IMR-90 (cell line): ENCODE data around the gene GGT1. TPM values are rescaled to one million over a fixed set of nuclear protein-coding genes. Genes with fewer than 3 reads are reported as not detected.

Experiments
- ATAC-seq: fragments of 200-7000 bp; cut with Tn5 transposase; 2 replicates; pipeline ENCODE4 v1.9.1; 2020; ENCODE audit warnings: low read depth, mild to moderate bottlenecking, moderate library complexity
- BruUV-seq: library from RNA; stranded (reverse); fragments of 400-500 nt; replicated peaks from 2 replicates; lab custom pipeline; 2021; lab: Mats Ljungman, UMichigan
- CTCF ChIA-PET: fragments of 300-600 bp; formaldehyde crosslinking; extraction: SDS; loops from one replicate; lab custom pipeline; 2021; ENCODE audit warnings: antibody characterized with exemption; lab: Yijun Ruan, JAX
- POLR2A ChIA-PET: fragments of 300-600 bp; sonication (Branson Sonifier 250); formaldehyde crosslinking; loops from one replicate; lab custom pipeline; 2022; ENCODE audit warnings: antibody characterized with exemption; ENCODE audit not compliant: unreplicated experiment; lab: Charles Lee
- DNase-seq: peaks from one replicate; pipeline ENCODE4 v3.0.0; 2013
- H2AFZ ChIP-seq: replicated peaks from 2 replicates; pipeline ENCODE3; 2013; ENCODE audit warnings: low read length, mild to moderate bottlenecking; ENCODE audit not compliant: poor library complexity
- H2AK5ac ChIP-seq: 2 replicates; pipeline ENCODE4 v1.6.1; 2013; ENCODE audit warnings: low read depth, low read length, inconsistent platforms
- H2AK9ac ChIP-seq: replicated peaks from 2 replicates; pipeline ENCODE3; 2013; ENCODE audit warnings: mild to moderate bottlenecking, low read depth, low read length, moderate library complexity; ENCODE audit not compliant: poor library complexity
- H2BK120ac ChIP-seq: 2 replicates; pipeline ENCODE4 v1.6.1; 2013; ENCODE audit warnings: low read depth, low read length, inconsistent platforms
- H2BK15ac ChIP-seq: 3 replicates; pipeline ENCODE4 v1.6.1; 2013; ENCODE audit warnings: low read depth, low read length, inconsistent platforms
- H2BK20ac ChIP-seq: 2 replicates; pipeline ENCODE4 v1.6.1; 2013; ENCODE audit warnings: low read depth, mild to moderate bottlenecking, inconsistent platforms, low read length, moderate library complexity
- H2BK5ac ChIP-seq: 2 replicates; pipeline ENCODE4 v1.6.1; 2013; ENCODE audit warnings: mild to moderate bottlenecking, low read depth, low read length, inconsistent platforms; ENCODE audit not compliant: poor library complexity, severe bottlenecking
- H3K14ac ChIP-seq: replicated peaks from 2 replicates; pipeline ENCODE4 v1.6.1; 2013; ENCODE audit warnings: low read depth, low read length, inconsistent platforms
- H3K18ac ChIP-seq: 2 replicates; pipeline ENCODE4 v1.6.1; 2013; ENCODE audit warnings: low read depth, low read length, control low read depth
- H3K23ac ChIP-seq: 2 replicates; pipeline ENCODE4 v1.6.1; 2013; ENCODE audit warnings: low read depth, low read length, inconsistent platforms
- H3K27ac ChIP-seq: 2 replicates; pipeline ENCODE4 v1.5.1; 2013; ENCODE audit warnings: mild to moderate bottlenecking, control low read depth, low read length; ENCODE audit not compliant: insufficient read depth
- H3K27me3 ChIP-seq: 2 replicates; pipeline ENCODE4 v1.6.1; 2013; ENCODE audit warnings: low read length; ENCODE audit not compliant: control insufficient read depth, insufficient read depth
- H3K36me3 ChIP-seq: 2 replicates; pipeline ENCODE4 v1.6.1; 2013; ENCODE audit warnings: low read length, mixed read lengths; ENCODE audit not compliant: control insufficient read depth, insufficient read depth
- H3K4ac ChIP-seq: 2 replicates; pipeline ENCODE4 v1.6.1; 2013; ENCODE audit warnings: low read depth, low read length, inconsistent platforms
- H3K4me1 ChIP-seq: 2 replicates; pipeline ENCODE4 v1.6.1; 2013; ENCODE audit warnings: low read length, mixed read lengths; ENCODE audit not compliant: control insufficient read depth, insufficient read depth
- H3K4me2 ChIP-seq: 2 replicates; pipeline ENCODE4 v1.6.1; 2013; ENCODE audit warnings: low read depth, mild to moderate bottlenecking, control low read depth, low read length, moderate library complexity
- H3K4me3 ChIP-seq: 2 replicates; pipeline ENCODE4 v1.5.1; 2013; ENCODE audit warnings: low read depth, mild to moderate bottlenecking, control low read depth, low read length, moderate library complexity; ENCODE audit not compliant: insufficient read depth
- H3K56ac ChIP-seq: 2 replicates; pipeline ENCODE4 v1.6.1; 2013; ENCODE audit warnings: low read length, inconsistent platforms; ENCODE audit not compliant: insufficient read depth; ENCODE audit errors: extremely low read depth
- H3K79me1 ChIP-seq, 2 experiments: 2 replicates each; pipeline ENCODE4 v1.6.1; 2013; ENCODE audit warnings: low read length in 2 of 2, inconsistent platforms in 1 of 2, low read depth in 1 of 2
- H3K9ac ChIP-seq: 2 replicates; pipeline ENCODE4 v1.6.1; 2013; ENCODE audit warnings: low read depth, low read length, control low read depth
- H3K9me1 ChIP-seq: 2 replicates; pipeline ENCODE4 v1.6.1; 2013; ENCODE audit warnings: low read length, inconsistent platforms; ENCODE audit not compliant: insufficient read depth
- H3K9me3 ChIP-seq: 2 replicates; pipeline ENCODE4 v1.6.1; 2013; ENCODE audit warnings: low read length; ENCODE audit not compliant: control insufficient read depth, insufficient read depth
- H4K20me1 ChIP-seq: 2 replicates; pipeline ENCODE4 v1.6.1; 2013; ENCODE audit warnings: low read length, inconsistent platforms; ENCODE audit not compliant: insufficient read depth
- H4K5ac ChIP-seq: 2 replicates; pipeline ENCODE4 v1.6.1; 2013; ENCODE audit warnings: mild to moderate bottlenecking, low read depth, low read length, control low read depth
- H4K8ac ChIP-seq, 2 experiments: 2 replicates each; pipeline ENCODE4 v1.6.1; 2013; ENCODE audit warnings: low read depth in 2 of 2, low read length in 2 of 2, control low read depth in 1 of 2, inconsistent platforms in 1 of 2
- H4K91ac ChIP-seq: 2 replicates; pipeline ENCODE4 v1.6.1; 2013; ENCODE audit warnings: low read depth, low read length, inconsistent platforms; ENCODE audit not compliant: insufficient read depth
- BHLHE40 ChIP-seq: fragments of 150-350 bp; IDR thresholded peaks from 2 replicates; pipeline ENCODE4 v1.6.1; 2016; ENCODE audit warnings: mild to moderate bottlenecking, low read depth, low read length
- CHD1 ChIP-seq: IDR thresholded peaks from 2 replicates; pipeline ENCODE4 v1.6.1; 2012; ENCODE audit warnings: low read depth, low read length, improper control_type of control experiment
- CTCF ChIP-seq: conservative IDR thresholded peaks from 2 replicates; pipeline ENCODE4 v1.5.1; 2012; ENCODE audit warnings: mild to moderate bottlenecking, low read depth, low read length, improper control_type of control experiment
- FOS ChIP-seq: fragments of 150-350 bp; IDR thresholded peaks from 2 replicates; pipeline ENCODE4 v1.6.1; 2016; ENCODE audit warnings: low read depth, low read length
- MAFK ChIP-seq: IDR thresholded peaks from 2 replicates; pipeline ENCODE4 v1.6.1; 2012; ENCODE audit warnings: low read depth, low read length, improper control_type of control experiment
- MAZ ChIP-seq: IDR thresholded peaks from 2 replicates; pipeline ENCODE4 v1.6.1; 2012; ENCODE audit warnings: low read depth, mild to moderate bottlenecking, low read length, improper control_type of control experiment, moderate library complexity, borderline replicate concordance
- MXI1 ChIP-seq: IDR thresholded peaks from 2 replicates; pipeline ENCODE4 v1.6.1; 2012; ENCODE audit warnings: low read depth, mild to moderate bottlenecking, low read length, moderate library complexity, borderline replicate concordance
- POLR2A ChIP-seq: IDR thresholded peaks from 2 replicates; pipeline ENCODE4 v1.6.1; 2012; ENCODE audit warnings: mild to moderate bottlenecking, low read depth, low read length
- RAD21 ChIP-seq: IDR thresholded peaks from 2 replicates; pipeline ENCODE4 v1.6.1; 2012; ENCODE audit warnings: low read length, improper control_type of control experiment
- RCOR1 ChIP-seq: IDR thresholded peaks from 2 replicates; pipeline ENCODE4 v1.6.1; 2012; ENCODE audit warnings: mild to moderate bottlenecking, low read length, improper control_type of control experiment; ENCODE audit not compliant: insufficient replicate concordance
- WGBS, 2 experiments: methylation state at CpG; one replicate each; pipeline versions ENCODE4 v1.1.5 to v1.1.7; 2013; ENCODE audit warnings: missing lambda C conversion rate in 2 of 2; ENCODE audit not compliant: insufficient read length in 1 of 2; ENCODE audit errors: extremely low coverage in 2 of 2; 5-methylcytosine and 5-hydroxymethylcytosine counted together
- dilution Hi-C: fragments of 300-500 bp; cut with HindIII; formaldehyde crosslinking; loops from one replicate; pipeline ENCODE4 v1.14.3; 2018; ENCODE audit warnings: low sequenced_read_pairs; ENCODE audit not compliant: unreplicated experiment
- in situ Hi-C: fragments of 300-500 bp; cut with MboI; formaldehyde crosslinking; loops from 3 replicates; pipeline ENCODE4 v1.14.3; 2019; ENCODE audit warnings: low sequenced_read_pairs, inconsistent platforms, mixed read lengths
- intact Hi-C: fragments of 100-400 bp; cut with micrococcal nuclease; formaldehyde crosslinking; loops from 2 replicates; pipeline ENCODE4 v1.10.0; 2022
- polyA plus RNA-seq, 3 experiments: library from polyadenylated mRNA; depleted of rRNA; stranded (reverse); fragments of >200 nt; gene quantifications; 2 replicates each; pipeline ENCODE4 v1.2.3, GENCODE V29; 2012; ENCODE audit warnings: low replicate concordance in 1 of 3
- total RNA-seq: library from RNA; depleted of rRNA; stranded (reverse); fragments of >200 nt; gene quantifications from 2 replicates; pipeline ENCODE4 v1.2.3, GENCODE V29; 2012
- TF ChIP-seq, protein P1 (sequence below): fragments of 150-350 bp; IDR thresholded peaks from 2 replicates; pipeline ENCODE4 v1.6.1; 2017; ENCODE audit warnings: mild to moderate bottlenecking, antibody characterized with exemption, low read length, low read depth
- TF ChIP-seq, protein P2 (sequence below): fragments of 150-350 bp; IDR thresholded peaks from 2 replicates; pipeline ENCODE4 v1.6.1; 2016; ENCODE audit warnings: low read depth, mild to moderate bottlenecking, low read length, moderate library complexity, borderline replicate concordance

The GGT1 gene
- total and polyA plus RNA-seq, 2 of the 4 experiments (the other 2 are of a cell fraction), result 3.4 to 7.3 TPM

DNA sequence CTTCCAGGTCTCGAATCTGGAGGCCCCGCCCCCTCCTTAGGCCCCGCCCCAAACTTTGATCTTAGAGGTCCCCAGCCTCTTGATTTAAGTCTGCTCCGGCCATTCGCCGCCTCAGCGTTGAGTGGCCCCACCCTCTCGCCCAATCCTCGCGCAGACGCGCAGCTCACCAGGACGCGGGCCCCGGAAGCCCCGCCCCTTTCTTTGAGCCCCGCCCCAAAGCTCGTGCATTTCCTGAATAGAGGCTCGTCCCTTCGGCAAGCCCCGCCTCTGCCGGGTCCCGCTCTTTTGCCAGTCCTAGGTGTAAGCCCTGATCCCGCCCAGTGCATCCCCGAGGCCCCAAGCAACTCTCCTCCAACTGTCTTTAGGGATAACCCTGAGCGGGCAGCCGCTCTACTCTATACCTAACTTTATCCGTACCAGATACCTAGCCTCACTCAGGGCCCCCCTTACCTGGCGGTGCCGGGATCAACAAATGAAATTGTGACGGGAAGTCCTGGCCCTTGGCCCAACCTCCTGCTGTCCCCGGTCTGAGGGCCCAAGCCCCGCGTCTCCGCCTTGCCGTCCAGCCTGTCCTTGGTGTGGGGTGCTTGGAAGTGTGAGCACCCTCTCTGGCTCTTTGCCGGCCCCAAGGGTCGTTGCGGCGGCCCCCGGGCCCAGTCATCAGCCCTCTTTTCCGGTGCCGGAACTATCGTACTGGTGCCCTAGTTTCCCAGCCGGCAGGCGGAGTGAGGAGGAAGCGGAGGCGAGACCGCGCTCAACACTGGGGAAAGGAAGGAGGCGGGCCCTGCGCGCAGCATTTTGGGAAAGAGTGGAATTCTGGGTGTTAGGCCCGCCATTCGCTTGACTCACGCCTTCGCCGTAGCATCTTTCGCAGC, 47.6 kb upstream of the GGT1 start, which contains the start of gene SNRPD3 (continued):
- TF ChIP-seq RAD21, result peak; percentile 11; the same call in 1 of the 2 replicates
- peak; percentile 78; the same call in 1 of the 2 replicates for TF ChIP-seq MAZ
- no peak for TF ChIP-seq CHD1
- TF ChIP-seq POLR2A, result peak; percentile 73

DNA sequence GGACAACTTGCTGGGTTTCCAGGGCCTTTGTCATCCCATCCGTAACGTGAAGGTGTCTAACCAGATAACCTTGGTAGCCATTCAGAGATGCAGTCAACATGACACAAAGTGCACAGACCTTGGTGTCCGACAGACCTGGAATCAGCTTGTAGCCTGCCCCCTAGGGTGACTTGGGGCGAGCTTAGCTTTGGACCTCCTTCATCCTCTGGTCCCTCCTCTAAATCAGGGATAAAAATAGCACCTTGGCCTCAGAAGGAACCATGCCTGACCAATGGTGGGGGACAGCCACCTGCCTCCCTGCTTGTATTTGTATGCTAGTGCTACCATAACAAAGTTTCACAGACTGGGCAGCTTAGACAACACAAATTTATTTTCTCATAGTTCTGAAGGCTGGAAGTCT, 43.5 kb upstream of the GGT1 start:
- ChIA-PET POLR2A (no interaction called here), CTCF (interaction anchor here (0.6 kb wide), 1 partner anchor 57 kb away, joined by 3 read pairs; no protein-coding TSS in a partner anchor)
- H3K4me3 ChIP-seq, result no peak overlapping the region
- H2AFZ ChIP-seq, result no peak overlapping the region
- ATAC-seq (no peak), DNase-seq (no peak)
- no peak overlapping the region for H3K27ac ChIP-seq
- no TSS peak for BruUV-seq
- no peak overlapping the region for H2BK20ac ChIP-seq
- H2BK5ac ChIP-seq, result no peak overlapping the region
- intact Hi-C loops (no loop called here), in situ Hi-C loops (no loop called here), dilution Hi-C loops (no loop called here)
- no peaks in the 10 kb centered on the region for H3K9me3 ChIP-seq
- H3K4me1 ChIP-seq, result peaks cover 2% of the 10 kb centered on the region
- peaks cover 27% of the 10 kb centered on the region for H3K36me3 ChIP-seq
- H2BK120ac ChIP-seq, result no peak overlapping the region
- H3K9ac ChIP-seq, result no peak overlapping the region
- no peaks in the 10 kb centered on the region for H3K27me3 ChIP-seq
- H2BK15ac ChIP-seq, result no peak overlapping the region
- H3K18ac ChIP-seq, result no peak overlapping the region
- H4K20me1 ChIP-seq, result peaks cover 52% of the 10 kb centered on the region
- no peak overlapping the region for H4K91ac ChIP-seq
- TF ChIP-seq RCOR1 (no peak), BHLHE40 (no peak), CTCF (no peak), MAZ (no peak), MXI1 (no peak), MAFK (no peak), FOS (no peak)
- TF ChIP-seq, protein P1, sequence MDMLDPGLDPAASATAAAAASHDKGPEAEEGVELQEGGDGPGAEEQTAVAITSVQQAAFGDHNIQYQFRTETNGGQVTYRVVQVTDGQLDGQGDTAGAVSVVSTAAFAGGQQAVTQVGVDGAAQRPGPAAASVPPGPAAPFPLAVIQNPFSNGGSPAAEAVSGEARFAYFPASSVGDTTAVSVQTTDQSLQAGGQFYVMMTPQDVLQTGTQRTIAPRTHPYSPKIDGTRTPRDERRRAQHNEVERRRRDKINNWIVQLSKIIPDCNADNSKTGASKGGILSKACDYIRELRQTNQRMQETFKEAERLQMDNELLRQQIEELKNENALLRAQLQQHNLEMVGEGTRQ, result no peak
- TF ChIP-seq, protein P2, sequence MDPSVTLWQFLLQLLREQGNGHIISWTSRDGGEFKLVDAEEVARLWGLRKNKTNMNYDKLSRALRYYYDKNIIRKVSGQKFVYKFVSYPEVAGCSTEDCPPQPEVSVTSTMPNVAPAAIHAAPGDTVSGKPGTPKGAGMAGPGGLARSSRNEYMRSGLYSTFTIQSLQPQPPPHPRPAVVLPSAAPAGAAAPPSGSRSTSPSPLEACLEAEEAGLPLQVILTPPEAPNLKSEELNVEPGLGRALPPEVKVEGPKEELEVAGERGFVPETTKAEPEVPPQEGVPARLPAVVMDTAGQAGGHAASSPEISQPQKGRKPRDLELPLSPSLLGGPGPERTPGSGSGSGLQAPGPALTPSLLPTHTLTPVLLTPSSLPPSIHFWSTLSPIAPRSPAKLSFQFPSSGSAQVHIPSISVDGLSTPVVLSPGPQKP, result no peak
- 88% methylated on average over 2 of the region's 4 CpGs; no CpG with 5 or more reads in 1 of the 2 experiments for WGBS, 2 experiments
- no peak overlapping the region for H3K4ac ChIP-seq
- peaks cover 5% of the 10 kb centered on the region; the same call in 1 of the 2 replicates for H3K9me1 ChIP-seq
- no peak overlapping the region for H3K23ac ChIP-seq
- no peak overlapping the region for H2AK9ac ChIP-seq
- H3K14ac ChIP-seq, result no peak overlapping the region
- H2AK5ac ChIP-seq, result no peak overlapping the region
- H3K56ac ChIP-seq, result no peak overlapping the region
- H3K79me1 ChIP-seq, result peaks cover 17 to 68% of the 10 kb centered on the region in 2 experiments
- no peak overlapping the region for H4K5ac ChIP-seq
- H4K8ac ChIP-seq, result no peak overlapping the region
- no peak overlapping the region for H3K4me2 ChIP-seq
